Activated CD8-positive, alpha-beta memory T cell treated with anti-CD3 and anti-CD28 coated beads for 4 hours (primary cell): ENCODE measurements around the gene ANGPTL2.
"Not testable (repeated sequence)": the region's sequence is repeated elsewhere in the genome, so short reads cannot be mapped to it uniquely, and the experiment has no call there.

Source experiments
- DNase-seq, 2 donors: peaks; one replicate each; pipeline ENCODE4 v3.0.0-alpha.2; 2020; ENCODE audit warnings: low read depth in 2 of 2

The ANGPTL2 gene

GRCh38 chr9:127122176-127123063 lies at the start of gene ANGPTL2:
TSS of gene ANGPTL2 (minus strand) at chr9:127122635. CDS start at chr9:127108731, 13,904 bp downstream.
- DNase-seq = no peak

- not testable (repeated sequence) for DNase-seq
Measured at GRCh38 chr9:127171348-127171747, 48.9 kb upstream of the ANGPTL2 start.

GRCh38 chr9:127170652-127171051 lies 48.2 kb upstream of the ANGPTL2 start:
- no peak for DNase-seq

GRCh38 chr9:127170103-127170502 lies 47.7 kb upstream of the ANGPTL2 start:
- no peak for DNase-seq

- DNase-seq = no peak
Measured at GRCh38 chr9:127169575-127169883, 47.1 kb upstream of the ANGPTL2 start.

- DNase-seq = no peak
Measured at GRCh38 chr9:127168756-127169574, 46.5 kb upstream of the ANGPTL2 start.

GRCh38 chr9:127167560-127168326 lies 45.3 kb upstream of the ANGPTL2 start:
- no peak for DNase-seq

GRCh38 chr9:127166651-127167524 lies 44.5 kb upstream of the ANGPTL2 start:
- DNase-seq = no peak

- DNase-seq = no peak
Measured at GRCh38 chr9:127166111-127166510, 43.7 kb upstream of the ANGPTL2 start.

- no peak for DNase-seq
Measured at GRCh38 chr9:127165116-127165515, 42.7 kb upstream of the ANGPTL2 start.

- DNase-seq = no peak
Measured at GRCh38 chr9:127163409-127163808, 41.0 kb upstream of the ANGPTL2 start.

- no peak for DNase-seq
Measured at GRCh38 chr9:127162864-127163365, 40.5 kb upstream of the ANGPTL2 start.

- no peak for DNase-seq
Measured at GRCh38 chr9:127162046-127162863, 39.8 kb upstream of the ANGPTL2 start.

GRCh38 chr9:127161081-127161624 lies 38.7 kb upstream of the ANGPTL2 start:
- no peak for DNase-seq

- no peak for DNase-seq
Measured at GRCh38 chr9:127159949-127160610, 37.6 kb upstream of the ANGPTL2 start.

GRCh38 chr9:127159325-127159801 lies 36.9 kb upstream of the ANGPTL2 start:
- DNase-seq = no peak

- DNase-seq = no peak
Measured at GRCh38 chr9:127158786-127159324, 36.4 kb upstream of the ANGPTL2 start.

- DNase-seq = no peak
Measured at GRCh38 chr9:127155314-127155960, 33.0 kb upstream of the ANGPTL2 start.
